Measurements from ENCODE around the gene EXTL1. TPM values are rescaled to one million over a fixed set of nuclear protein-coding genes. Genes with fewer than 3 reads are reported as not detected.

The EXTL1 gene
- total and polyA plus RNA-seq, 10 of the 15 experiments (the other 5 are each of a cell fraction or from before 2014, with no cell fraction given), result not detected

DNA sequence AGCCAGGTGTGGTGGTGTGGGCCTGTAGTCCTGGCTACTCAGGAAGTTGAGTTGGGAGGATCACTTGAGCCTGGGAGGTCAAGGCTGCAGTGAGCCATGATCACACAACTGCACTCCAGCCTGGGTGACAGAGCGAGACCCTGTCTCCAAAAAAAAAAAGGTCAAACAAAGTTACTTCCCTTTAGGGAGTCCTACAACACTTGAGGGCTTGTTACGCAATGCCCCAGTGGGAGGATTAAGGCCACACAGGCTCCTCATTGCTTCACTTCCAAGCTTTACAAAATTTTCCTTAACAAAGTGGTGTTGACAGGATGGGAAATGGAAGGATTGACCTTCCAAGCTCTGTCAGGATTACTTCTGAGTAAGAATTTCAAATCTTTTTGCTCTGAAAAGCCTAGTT lies 6.2 kb upstream of the EXTL1 start (continued):
- TF ChIP-seq, protein P1, sequence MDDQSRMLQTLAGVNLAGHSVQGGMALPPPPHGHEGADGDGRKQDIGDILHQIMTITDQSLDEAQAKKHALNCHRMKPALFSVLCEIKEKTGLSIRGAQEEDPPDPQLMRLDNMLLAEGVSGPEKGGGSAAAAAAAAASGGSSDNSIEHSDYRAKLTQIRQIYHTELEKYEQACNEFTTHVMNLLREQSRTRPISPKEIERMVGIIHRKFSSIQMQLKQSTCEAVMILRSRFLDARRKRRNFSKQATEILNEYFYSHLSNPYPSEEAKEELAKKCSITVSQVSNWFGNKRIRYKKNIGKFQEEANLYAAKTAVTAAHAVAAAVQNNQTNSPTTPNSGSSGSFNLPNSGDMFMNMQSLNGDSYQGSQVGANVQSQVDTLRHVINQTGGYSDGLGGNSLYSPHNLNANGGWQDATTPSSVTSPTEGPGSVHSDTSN (IDR thresholded peaks at IDR 0.05; ENCODE audit: insufficient replicate concordance, low read depth, low read length), result no peak
- no peak for TF ChIP-seq ZNF217 (IDR thresholded peaks at IDR 0.05)
- TF ChIP-seq, protein P2, sequence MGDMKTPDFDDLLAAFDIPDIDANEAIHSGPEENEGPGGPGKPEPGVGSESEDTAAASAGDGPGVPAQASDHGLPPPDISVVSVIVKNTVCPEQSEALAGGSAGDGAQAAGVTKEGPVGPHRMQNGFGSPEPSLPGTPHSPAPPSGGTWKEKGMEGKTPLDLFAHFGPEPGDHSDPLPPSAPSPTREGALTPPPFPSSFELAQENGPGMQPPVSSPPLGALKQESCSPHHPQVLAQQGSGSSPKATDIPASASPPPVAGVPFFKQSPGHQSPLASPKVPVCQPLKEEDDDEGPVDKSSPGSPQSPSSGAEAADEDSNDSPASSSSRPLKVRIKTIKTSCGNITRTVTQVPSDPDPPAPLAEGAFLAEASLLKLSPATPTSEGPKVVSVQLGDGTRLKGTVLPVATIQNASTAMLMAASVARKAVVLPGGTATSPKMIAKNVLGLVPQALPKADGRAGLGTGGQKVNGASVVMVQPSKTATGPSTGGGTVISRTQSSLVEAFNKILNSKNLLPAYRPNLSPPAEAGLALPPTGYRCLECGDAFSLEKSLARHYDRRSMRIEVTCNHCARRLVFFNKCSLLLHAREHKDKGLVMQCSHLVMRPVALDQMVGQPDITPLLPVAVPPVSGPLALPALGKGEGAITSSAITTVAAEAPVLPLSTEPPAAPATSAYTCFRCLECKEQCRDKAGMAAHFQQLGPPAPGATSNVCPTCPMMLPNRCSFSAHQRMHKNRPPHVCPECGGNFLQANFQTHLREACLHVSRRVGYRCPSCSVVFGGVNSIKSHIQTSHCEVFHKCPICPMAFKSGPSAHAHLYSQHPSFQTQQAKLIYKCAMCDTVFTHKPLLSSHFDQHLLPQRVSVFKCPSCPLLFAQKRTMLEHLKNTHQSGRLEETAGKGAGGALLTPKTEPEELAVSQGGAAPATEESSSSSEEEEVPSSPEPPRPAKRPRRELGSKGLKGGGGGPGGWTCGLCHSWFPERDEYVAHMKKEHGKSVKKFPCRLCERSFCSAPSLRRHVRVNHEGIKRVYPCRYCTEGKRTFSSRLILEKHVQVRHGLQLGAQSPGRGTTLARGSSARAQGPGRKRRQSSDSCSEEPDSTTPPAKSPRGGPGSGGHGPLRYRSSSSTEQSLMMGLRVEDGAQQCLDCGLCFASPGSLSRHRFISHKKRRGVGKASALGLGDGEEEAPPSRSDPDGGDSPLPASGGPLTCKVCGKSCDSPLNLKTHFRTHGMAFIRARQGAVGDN (IDR thresholded peaks at IDR 0.05), result no peak
- TF ChIP-seq, protein P3, sequence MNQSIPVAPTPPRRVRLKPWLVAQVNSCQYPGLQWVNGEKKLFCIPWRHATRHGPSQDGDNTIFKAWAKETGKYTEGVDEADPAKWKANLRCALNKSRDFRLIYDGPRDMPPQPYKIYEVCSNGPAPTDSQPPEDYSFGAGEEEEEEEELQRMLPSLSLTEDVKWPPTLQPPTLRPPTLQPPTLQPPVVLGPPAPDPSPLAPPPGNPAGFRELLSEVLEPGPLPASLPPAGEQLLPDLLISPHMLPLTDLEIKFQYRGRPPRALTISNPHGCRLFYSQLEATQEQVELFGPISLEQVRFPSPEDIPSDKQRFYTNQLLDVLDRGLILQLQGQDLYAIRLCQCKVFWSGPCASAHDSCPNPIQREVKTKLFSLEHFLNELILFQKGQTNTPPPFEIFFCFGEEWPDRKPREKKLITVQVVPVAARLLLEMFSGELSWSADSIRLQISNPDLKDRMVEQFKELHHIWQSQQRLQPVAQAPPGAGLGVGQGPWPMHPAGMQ (IDR thresholded peaks at IDR 0.05; ENCODE audit: borderline replicate concordance), result no peak

Measured in GM12878 (cell line).